GM21367 (cell line): ENCODE measurements around the gene GCN1.

Experiments
- ATAC-seq: cut with Tn5 transposase; IDR thresholded peaks from one replicate; pipeline ENCODE4 v1.9.1; 2021; ENCODE audit not compliant: unreplicated experiment

The GCN1 gene

GRCh38 chr12:120121343-120121742, 73.2 kb downstream of the GCN1 start:
- no peak for ATAC-seq

GRCh38 chr12:120119271-120119973, 75.1 kb downstream of the GCN1 start:
- peak; percentile 26 for ATAC-seq

- no peak for ATAC-seq
Observed at GRCh38 chr12:120118321-120119061, 76.0 kb downstream of the GCN1 start.

- no peak for ATAC-seq
Observed at GRCh38 chr12:120117961-120118320, 76.6 kb downstream of the GCN1 start.

- ATAC-seq: peak; percentile 35
Observed at GRCh38 chr12:120116792-120117651, 77.5 kb downstream of the GCN1 start.

GRCh38 chr12:120116441-120116791, 78.1 kb downstream of the GCN1 start, which contains the start of gene RAB35:
Gene RAB35, minus strand, starts transcription at chr12:120116753. Its CDS starts 103 bp downstream, at chr12:120116650.
- peak; percentile 23 for ATAC-seq

GRCh38 chr12:120115692-120116440, 78.6 kb downstream of the GCN1 start:
- no peak for ATAC-seq

GRCh38 chr12:120115066-120115465, 79.4 kb downstream of the GCN1 start:
- no peak for ATAC-seq

GRCh38 chr12:120110550-120111501, 83.7 kb downstream of the GCN1 start:
- ATAC-seq: peak; percentile 60

GRCh38 chr12:120109570-120110267, 84.8 kb downstream of the GCN1 start:
- ATAC-seq: no peak

- ATAC-seq: no peak
Observed at GRCh38 chr12:120106151-120106550, 88.4 kb downstream of the GCN1 start.

GRCh38 chr12:120103371-120103770, 91.1 kb downstream of the GCN1 start:
- ATAC-seq: no peak

GRCh38 chr12:120103044-120103338, 91.5 kb downstream of the GCN1 start:
- no peak for ATAC-seq

GRCh38 chr12:120102189-120103043, 92.1 kb downstream of the GCN1 start:
- ATAC-seq: no peak

- ATAC-seq: no peak
Observed at GRCh38 chr12:120101617-120102016, 92.9 kb downstream of the GCN1 start.

GRCh38 chr12:120101182-120101581, 93.3 kb downstream of the GCN1 start:
- ATAC-seq: peak; percentile 52

- ATAC-seq: no peak
Observed at GRCh38 chr12:120100630-120101029, 93.9 kb downstream of the GCN1 start.

- ATAC-seq: no peak
Observed at GRCh38 chr12:120099738-120100137, 94.8 kb downstream of the GCN1 start.
